ENCODE results near the gene METTL15. TPM values are rescaled to one million over a fixed set of nuclear protein-coding genes. Genes with fewer than 3 reads are reported as not detected.

METTL15 gene
- total RNA-seq, 1 experiment from 2014 or later, result 12.4 TPM

DNA sequence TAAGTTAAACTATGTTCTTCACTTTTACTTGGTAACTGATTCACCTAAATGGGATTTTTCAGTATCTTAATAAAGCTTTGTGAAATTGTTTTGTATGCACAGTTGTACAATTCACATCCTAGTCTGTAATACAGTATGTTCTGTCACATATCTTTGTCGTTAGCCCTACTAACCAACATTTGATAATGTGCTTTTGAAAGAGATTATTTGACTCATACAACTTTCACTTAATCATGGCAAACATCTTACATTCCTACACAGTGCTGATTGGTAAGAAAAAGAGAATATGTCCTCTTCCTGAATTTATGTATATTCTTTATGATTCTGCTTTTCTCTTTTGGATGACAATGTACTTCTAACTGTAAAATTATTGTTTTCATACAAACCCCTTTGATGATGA, 234.5 kb downstream of the METTL15 start:
- Histone ChIP-seq H3K36me3 (ENCODE audit: low read depth, low read length) (no peaks in the 10 kb centered on the region), H3K9me2 (replicated peaks; ENCODE audit: low read length) (no peaks in the 10 kb centered on the region), H3F3A (ENCODE audit: low read length, unreplicated experiment) (no peaks in the 10 kb centered on the region), H3K4me3 (ENCODE audit: low read length) (no peak overlapping the region), H3K27ac (ENCODE audit: low read length) (peak overlapping the region; percentile 71), H3K9me3 (ENCODE audit: low read length) (peaks cover 18% of the 10 kb centered on the region; the same call in 1 of the 2 replicates), H3K79me2 (ENCODE audit: low read length) (no peaks in the 10 kb centered on the region), H3K4me2 (ENCODE audit: low read length) (peak overlapping the region; percentile 33; the same call in 1 of the 2 replicates), H3K27me3 (ENCODE audit: low read length) (no peaks in the 10 kb centered on the region), H3K4me1 (ENCODE audit: insufficient read depth, low read length) (peaks cover 31% of the 10 kb centered on the region), H3K9ac (ENCODE audit: low read length) (peak overlapping the region; percentile 30; the same call in 1 of the 2 replicates), H4K20me1 (ENCODE audit: low read length) (no peaks in the 10 kb centered on the region), H2AFZ (ENCODE audit: low read length) (no peak overlapping the region)
- TF ChIP-seq EZH2phosphoT487 (IDR thresholded peaks at IDR 0.05; ENCODE audit: borderline replicate concordance, low read length), result no peak
- TF ChIP-seq EZH2 (IDR thresholded peaks at IDR 0.05; ENCODE audit: low read length, unreplicated experiment), result no peak
- TF ChIP-seq, protein P1, sequence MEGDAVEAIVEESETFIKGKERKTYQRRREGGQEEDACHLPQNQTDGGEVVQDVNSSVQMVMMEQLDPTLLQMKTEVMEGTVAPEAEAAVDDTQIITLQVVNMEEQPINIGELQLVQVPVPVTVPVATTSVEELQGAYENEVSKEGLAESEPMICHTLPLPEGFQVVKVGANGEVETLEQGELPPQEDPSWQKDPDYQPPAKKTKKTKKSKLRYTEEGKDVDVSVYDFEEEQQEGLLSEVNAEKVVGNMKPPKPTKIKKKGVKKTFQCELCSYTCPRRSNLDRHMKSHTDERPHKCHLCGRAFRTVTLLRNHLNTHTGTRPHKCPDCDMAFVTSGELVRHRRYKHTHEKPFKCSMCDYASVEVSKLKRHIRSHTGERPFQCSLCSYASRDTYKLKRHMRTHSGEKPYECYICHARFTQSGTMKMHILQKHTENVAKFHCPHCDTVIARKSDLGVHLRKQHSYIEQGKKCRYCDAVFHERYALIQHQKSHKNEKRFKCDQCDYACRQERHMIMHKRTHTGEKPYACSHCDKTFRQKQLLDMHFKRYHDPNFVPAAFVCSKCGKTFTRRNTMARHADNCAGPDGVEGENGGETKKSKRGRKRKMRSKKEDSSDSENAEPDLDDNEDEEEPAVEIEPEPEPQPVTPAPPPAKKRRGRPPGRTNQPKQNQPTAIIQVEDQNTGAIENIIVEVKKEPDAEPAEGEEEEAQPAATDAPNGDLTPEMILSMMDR (conservative IDR thresholded peaks at IDR 0.05; ENCODE audit: low read depth, low read length), result no peak
- ATAC-seq (0 out of 2 replicates have a peak, but pooled peaks have one; percentile 13), DNase-seq (no peak)
- no TSS peak for BruUV-seq (replicated peaks)
- ChIA-PET POLR2A (ENCODE audit: unreplicated experiment) (interaction anchor here (0.6 to 0.7 kb wide), 2 partner anchors 351 to 1104 kb away, joined by 3 to 13 read pairs; no protein-coding TSS in a partner anchor), CTCF (no interaction called here)
- intact Hi-C loops (cut with micrococcal nuclease), result no loop called here

DNA sequence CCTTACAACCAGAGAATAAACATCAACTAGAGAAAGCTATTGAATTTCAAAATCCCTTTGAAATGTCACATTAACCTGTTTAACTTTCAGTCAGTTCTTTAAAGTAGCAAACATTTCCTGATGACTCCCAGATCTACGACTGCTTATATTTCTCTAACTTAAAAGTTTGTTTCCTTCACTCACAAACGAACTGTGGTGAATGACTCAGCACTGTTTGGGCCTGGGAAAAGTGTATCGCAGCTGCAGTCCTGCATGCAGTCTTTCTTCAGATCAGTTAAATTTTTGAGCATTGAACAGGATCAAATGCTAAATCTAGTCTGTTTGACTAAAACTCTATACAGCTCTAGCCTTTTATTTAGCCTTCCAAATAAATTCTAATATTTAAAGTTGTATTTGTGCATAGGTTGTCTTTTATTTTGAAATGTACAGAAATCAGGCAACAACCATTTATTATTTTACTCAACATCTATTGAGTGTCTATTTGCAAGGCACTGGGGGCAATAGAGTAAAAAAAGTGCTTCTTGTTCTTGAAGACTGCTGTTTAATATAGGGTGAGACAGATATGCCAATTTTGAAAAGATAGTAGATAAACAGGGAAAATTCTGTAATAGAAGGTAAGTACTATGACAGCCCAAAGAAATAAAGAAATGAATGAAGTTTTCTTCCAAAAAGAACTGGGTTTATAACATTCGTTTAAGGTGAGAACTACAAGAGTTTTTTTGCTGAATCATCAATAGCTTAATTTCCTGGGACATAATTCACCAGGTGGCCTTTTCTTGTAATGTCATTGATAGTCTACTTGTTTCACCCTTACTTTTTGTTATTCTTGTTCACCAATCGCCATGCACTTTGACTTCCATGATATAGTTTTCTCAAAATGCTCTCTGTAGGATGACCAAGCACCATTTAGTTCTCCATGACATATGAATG, 235.4 kb downstream of the METTL15 start:
- ChIA-PET CTCF (interaction anchor here (0.6 to 0.7 kb wide), 2 partner anchors 21 to 1045 kb away, joined by 3 to 4 read pairs; no protein-coding TSS in a partner anchor), POLR2A (ENCODE audit: unreplicated experiment) (interaction anchor here (0.6 to 0.7 kb wide), 2 partner anchors 352 to 1103 kb away, joined by 3 to 13 read pairs; no protein-coding TSS in a partner anchor)
- H4K20me1 ChIP-seq (ENCODE audit: low read length), result no peaks in the 10 kb centered on the region
- H3K9ac ChIP-seq (ENCODE audit: low read length), result peak overlapping the region; percentile 30
- no TSS peak for BruUV-seq (replicated peaks)
- H3K79me2 ChIP-seq (ENCODE audit: low read length), result no peaks in the 10 kb centered on the region
- H3K4me2 ChIP-seq (ENCODE audit: low read length), result peak overlapping the region; percentile 33; the same call in 1 of the 2 replicates
- H3F3A ChIP-seq (ENCODE audit: low read length, unreplicated experiment), result no peaks in the 10 kb centered on the region
- no peak for TF ChIP-seq EZH2phosphoT487 (IDR thresholded peaks at IDR 0.05; ENCODE audit: borderline replicate concordance, low read length)
- TF ChIP-seq EZH2 (IDR thresholded peaks at IDR 0.05; ENCODE audit: low read length, unreplicated experiment), result no peak
- TF ChIP-seq, protein P1 (conservative IDR thresholded peaks at IDR 0.05; ENCODE audit: low read depth, low read length), result no peak
- peak overlapping the region; percentile 71 for H3K27ac ChIP-seq (ENCODE audit: low read length)
- DNase-seq, result peak; percentile 77
- H3K4me1 ChIP-seq (ENCODE audit: insufficient read depth, low read length), result peaks cover 31% of the 10 kb centered on the region
- peak; percentile 95 for ATAC-seq
- H3K9me2 ChIP-seq (replicated peaks; ENCODE audit: low read length), result no peaks in the 10 kb centered on the region
- peaks cover 15% of the 10 kb centered on the region; the same call in 1 of the 2 replicates for H3K9me3 ChIP-seq (ENCODE audit: low read length)
- no peaks in the 10 kb centered on the region for H3K36me3 ChIP-seq (ENCODE audit: low read depth, low read length)
- H3K4me3 ChIP-seq (ENCODE audit: low read length), result no peak overlapping the region
- intact Hi-C loops (cut with micrococcal nuclease), result no loop called here
- peak overlapping the region; percentile 55 for H2AFZ ChIP-seq (ENCODE audit: low read length)
- H3K27me3 ChIP-seq (ENCODE audit: low read length), result no peaks in the 10 kb centered on the region
